RPMI7951 (cell line): ENCODE results near the gene DTWD1. TPM values are rescaled to one million over a fixed set of nuclear protein-coding genes. Genes with fewer than 3 reads are reported as not detected.
"Not testable (repeated sequence)": the region's sequence is repeated elsewhere in the genome, so short reads cannot be mapped to it uniquely, and the experiment has no call there.

Experiments
- DNase-seq: peaks from one replicate; pipeline ENCODE4 v3.0.0-alpha.2; 2012; ENCODE audit warnings: low read depth
- total RNA-seq: library from RNA; depleted of rRNA; stranded (reverse); fragments of >200 nt; shearing (Covaris generic); gene quantifications from 2 replicates; pipeline ENCODE4 v1.2.3, GENCODE V29; 2014; rRNA removed

DTWD1 gene, protein sequence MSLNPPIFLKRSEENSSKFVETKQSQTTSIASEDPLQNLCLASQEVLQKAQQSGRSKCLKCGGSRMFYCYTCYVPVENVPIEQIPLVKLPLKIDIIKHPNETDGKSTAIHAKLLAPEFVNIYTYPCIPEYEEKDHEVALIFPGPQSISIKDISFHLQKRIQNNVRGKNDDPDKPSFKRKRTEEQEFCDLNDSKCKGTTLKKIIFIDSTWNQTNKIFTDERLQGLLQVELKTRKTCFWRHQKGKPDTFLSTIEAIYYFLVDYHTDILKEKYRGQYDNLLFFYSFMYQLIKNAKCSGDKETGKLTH
- total RNA-seq: 58.5 and 60.3 TPM in 2 replicates

GRCh38 chr15:49620658-49621368 lies at the start of gene DTWD1, which contains the start of gene FAM227B:
TSS of gene DTWD1 (plus strand) at chr15:49621048. CDS start at chr15:49625168, 4,120 bp downstream.
TSS of gene FAM227B (minus strand) at chr15:49620818. CDS start at chr15:49615171, 5,647 bp downstream.
- peak; percentile 98 for DNase-seq

GRCh38 chr15:49573421-49573820 lies 47.4 kb upstream of the DTWD1 start:
- DNase-seq: no peak

- peak; percentile 8 for DNase-seq
Observed at GRCh38 chr15:49589030-49589429, 31.8 kb upstream of the DTWD1 start.

DNA sequence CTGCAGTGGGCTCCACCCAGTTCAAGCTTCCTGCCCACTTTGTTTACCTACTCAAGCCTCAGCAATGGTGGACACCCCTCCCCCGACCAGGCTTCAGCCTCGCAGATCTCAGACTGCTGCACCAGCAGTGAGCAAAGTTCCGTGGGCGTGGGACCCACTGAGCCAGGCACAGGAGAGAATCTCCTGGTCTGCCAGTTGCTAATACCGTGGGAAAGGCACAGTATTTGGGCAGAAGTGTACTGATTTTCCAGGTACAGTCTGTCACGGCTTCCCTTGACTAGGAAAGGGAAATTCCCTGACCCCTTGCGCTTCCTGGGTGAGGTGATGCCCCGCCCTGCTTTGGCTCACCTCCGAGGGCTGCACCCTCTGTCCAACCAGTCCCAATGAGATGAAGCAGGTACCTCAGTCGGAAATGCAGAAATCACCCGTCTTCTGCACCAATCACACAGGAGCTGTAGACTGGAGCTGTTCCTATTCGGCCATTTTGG lies 28.0 kb upstream of the DTWD1 start:
- DNase-seq: not testable (repeated sequence)

DNA sequence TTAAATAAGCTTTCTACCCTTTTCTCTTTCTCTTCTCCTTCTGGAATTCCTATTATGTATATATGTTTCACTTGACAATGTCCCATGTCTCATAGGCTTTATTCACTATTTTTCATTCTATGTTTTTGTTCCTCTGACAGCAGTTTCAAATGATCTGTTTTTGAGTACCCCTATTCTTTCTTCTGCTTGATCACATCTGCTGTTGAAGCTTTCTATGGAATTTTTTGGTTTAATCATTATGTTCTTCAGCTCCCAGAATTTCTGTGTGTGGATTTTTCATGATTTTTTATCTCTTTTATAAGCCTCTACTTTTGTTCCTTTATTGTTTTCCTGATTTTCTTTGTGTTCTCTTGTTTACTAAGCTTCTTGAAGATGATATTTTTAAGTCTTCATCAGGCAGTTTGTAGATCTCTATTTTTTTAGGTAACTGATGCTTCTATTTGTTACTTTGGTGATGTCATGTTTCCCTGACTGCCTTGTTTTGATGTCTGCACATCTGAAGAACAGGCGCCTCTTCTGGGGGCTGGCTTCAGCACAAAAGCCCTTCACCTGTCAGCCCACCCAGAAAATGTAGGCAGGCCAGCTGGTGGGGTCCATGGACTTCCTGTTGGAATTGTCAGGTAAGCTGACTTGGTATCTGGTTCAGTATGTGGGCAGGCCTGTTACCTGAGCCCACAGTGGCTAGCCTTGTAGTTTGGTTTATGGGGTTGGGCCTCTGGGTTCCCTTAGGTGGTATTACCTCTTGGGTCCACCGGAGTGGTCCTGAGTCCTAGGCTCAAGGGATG lies 16.0 kb upstream of the DTWD1 start:
- DNase-seq: no peak

DNA sequence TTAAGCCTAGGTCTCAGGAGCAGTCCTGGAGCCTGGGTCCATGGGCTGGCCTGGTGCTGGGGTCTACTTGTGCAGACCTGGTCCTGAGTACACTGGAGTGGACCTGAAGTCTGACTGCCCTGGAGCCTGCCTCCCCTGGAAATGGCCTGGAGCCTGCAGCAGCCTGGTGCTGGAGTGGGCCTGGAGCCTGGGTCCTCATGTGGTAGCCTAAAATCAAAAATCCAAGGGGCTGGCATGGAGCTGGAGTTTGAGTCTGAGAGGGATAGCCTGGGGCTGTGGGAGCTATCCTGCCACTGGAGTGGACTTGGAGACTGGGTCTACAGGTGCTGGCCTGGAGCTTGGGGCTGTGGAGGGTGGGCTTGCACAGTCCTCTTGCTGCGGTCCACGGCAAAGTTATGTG lies 15.3 kb upstream of the DTWD1 start:
- no peak for DNase-seq

DNA sequence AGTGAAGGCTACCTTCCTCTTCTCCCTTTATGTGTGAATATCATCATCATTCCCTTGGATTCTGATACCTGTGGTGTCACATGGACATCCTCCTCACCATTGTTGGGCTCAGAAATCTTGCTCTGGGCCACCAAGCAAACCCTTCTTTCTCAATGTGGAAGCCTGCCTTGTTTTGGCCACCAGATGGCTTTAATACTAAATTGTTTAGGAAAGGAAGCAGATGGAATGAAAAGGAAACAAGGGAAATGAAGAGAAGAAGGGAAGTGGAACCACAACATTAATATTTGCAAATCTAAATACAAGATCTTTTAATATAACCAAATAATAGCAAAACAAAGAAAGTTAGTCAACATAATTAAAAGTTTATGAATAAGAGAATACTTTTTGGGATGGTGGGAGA lies 14.3 kb upstream of the DTWD1 start:
- DNase-seq: peak; percentile 15

- no peak for DNase-seq
Observed at GRCh38 chr15:49610157-49610918, 10.5 kb upstream of the DTWD1 start.

- not testable (repeated sequence) for DNase-seq
Observed at GRCh38 chr15:49612240-49612639, 8.6 kb upstream of the DTWD1 start.

- DNase-seq: peak; percentile 11
Observed at GRCh38 chr15:49619226-49619625, 1.6 kb upstream of the DTWD1 start.

GRCh38 chr15:49620199-49620598 lies 649 bp upstream of the DTWD1 start:
- DNase-seq: peak; percentile 26

- no peak for DNase-seq
Observed at GRCh38 chr15:49621401-49621811, 558 bp downstream of the DTWD1 start.

GRCh38 chr15:49621887-49622286 lies 1.0 kb downstream of the DTWD1 start:
- no peak for DNase-seq

DNA sequence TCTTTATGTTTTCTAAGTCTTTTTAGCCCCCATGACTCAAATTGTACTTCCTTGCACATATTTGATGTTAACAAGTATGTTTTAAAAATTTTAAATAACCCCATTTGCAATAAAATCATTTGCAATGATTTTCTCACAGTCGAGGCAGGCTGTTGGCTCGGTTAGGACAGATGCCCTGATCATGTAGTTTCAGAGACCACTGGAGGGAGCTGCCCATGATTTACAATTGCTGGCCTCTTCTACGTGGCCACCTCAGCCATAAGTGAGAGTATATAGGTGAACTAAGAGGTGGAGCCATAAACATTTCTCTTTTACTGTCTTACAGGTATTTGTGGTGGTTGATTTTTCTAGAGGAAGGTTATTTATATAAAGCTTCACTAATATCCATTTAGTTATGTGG lies 1.7 kb downstream of the DTWD1 start:
- DNase-seq: peak; percentile 42

DNA sequence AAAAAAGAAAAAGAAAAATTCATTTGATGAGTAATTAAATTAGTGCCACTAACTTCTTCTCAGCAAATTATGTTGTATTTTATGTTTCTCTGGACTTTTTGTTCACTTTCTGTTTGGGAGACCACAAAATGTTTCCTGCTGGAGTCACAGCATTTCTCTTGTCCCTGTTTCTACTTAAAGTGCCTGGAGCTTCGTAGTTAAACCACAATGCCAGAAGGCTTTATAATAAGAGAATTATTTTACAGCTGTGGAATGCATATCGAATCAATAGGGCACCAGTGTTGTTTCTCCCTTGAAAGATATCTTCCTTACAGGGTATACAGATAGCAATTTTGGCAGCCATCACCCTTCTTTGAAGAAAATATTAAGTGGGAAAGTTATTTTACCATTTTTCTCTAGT lies 3.2 kb downstream of the DTWD1 start:
- peak; percentile 95 for DNase-seq

DNA sequence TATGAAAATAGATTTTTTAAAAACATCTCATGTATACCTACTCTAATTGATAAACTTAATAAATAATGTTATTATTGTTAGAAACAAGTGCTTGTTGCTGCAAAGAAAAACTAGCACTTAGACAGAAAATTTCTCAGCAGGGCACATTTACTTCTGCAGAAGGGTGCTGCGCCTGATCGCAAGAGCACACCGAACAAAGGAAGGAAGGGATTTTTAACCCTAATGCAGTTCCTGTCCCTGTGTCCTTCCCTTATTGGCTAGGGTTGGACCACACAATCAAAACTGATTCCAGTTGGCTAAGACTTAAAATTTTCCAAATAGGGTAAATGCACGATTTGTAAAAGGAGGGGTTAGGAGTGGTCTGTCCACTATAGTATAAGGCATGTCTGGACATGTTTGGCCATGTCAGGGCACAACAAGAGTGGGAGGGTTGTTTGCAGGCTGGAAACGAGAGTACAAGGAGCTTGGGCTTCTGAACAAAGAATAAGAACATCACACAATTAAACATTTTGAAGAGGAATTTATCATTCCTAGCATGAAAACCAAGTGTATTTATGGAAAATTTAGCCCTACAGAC lies 4.7 kb downstream of the DTWD1 start:
- DNase-seq: no peak

DNA sequence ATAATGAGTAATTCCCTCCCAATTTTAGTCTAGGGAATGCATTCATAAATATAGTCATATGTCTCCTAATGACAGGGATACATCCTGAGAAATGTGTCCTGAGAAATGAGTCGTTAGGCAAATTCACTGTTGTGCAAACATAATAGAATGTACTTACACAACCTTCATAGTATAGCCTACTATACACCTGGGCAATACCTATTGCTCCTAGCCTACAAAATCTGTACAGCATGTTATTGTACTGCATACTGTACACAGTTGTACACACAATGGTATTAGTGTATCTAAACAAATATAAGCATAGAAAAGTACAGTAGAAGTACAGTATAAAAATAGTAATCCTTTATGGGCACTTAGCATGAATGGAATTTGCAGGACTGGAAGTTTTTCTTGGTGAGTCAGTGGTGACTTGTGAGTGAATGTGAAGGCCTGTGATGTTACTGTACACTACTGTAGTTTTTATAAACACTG lies 6.6 kb downstream of the DTWD1 start:
- DNase-seq: peak; percentile 87

GRCh38 chr15:49628379-49628778 lies 7.5 kb downstream of the DTWD1 start:
- DNase-seq: no peak

- peak; percentile 23 for DNase-seq
Observed at GRCh38 chr15:49637857-49638256, 17.0 kb downstream of the DTWD1 start.

- no peak for DNase-seq
Observed at GRCh38 chr15:49644364-49644794, 23.5 kb downstream of the DTWD1 start.

GRCh38 chr15:49645277-49645676 lies 24.4 kb downstream of the DTWD1 start:
- no peak for DNase-seq
